ENCODE results near the gene RPS25.
"Not testable (repeated sequence)": the region's sequence is repeated elsewhere in the genome, so short reads cannot be mapped to it uniquely, and the experiment has no call there.

RPS25 gene

DNA sequence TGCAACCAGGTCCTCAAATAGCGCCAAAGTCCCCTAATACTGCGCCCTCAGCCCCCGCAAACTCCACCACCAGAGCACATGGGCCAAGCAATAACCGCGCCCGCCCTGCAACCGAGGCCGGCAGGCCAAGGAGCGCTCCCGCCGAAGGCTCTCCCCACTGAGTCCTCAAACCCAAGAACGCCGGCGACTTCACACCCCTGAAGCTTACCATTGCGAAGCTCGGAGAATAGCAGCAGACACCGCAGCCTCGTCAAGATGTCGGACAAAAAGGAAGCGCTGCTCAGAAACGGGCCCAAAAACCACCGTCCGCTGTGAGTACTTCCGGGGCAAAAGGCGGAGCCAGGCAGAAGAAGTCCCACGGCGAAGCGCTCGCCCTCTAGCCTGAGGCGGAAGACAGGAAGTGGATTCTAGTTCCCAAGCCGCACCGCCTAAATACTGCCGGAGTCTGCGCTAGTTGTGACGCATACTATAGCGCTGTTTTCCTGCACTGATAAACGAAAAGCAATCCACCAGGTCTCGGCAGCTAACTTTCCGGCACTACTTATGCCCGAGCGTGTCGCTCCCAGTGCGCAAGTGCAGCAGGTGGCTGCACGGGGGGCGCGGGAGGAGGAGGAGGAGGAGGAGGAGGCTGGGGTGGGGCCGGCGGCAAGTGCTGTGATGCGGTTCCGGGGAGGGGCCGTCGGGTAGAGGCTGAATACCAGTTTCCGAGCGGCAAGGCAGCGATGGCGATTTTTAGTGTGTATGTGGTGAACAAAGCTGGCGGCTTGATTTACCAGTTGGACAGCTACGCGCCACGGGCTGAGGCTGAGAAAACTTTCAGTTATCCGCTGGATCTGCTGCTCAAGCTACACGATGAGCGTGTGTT, at the start of gene RPS25, which contains the start of gene TRAPPC4:
Gene RPS25 (minus strand): TSS at position 270 of the 865 bp plus-strand sequence. CDS start 59 bp downstream, at position 211.
Gene TRAPPC4 (plus strand): TSS at position 693 of the 865 bp plus-strand sequence. CDS start 30 bp downstream, at position 723.
- peak; percentile 97 for DNase-seq

DNA sequence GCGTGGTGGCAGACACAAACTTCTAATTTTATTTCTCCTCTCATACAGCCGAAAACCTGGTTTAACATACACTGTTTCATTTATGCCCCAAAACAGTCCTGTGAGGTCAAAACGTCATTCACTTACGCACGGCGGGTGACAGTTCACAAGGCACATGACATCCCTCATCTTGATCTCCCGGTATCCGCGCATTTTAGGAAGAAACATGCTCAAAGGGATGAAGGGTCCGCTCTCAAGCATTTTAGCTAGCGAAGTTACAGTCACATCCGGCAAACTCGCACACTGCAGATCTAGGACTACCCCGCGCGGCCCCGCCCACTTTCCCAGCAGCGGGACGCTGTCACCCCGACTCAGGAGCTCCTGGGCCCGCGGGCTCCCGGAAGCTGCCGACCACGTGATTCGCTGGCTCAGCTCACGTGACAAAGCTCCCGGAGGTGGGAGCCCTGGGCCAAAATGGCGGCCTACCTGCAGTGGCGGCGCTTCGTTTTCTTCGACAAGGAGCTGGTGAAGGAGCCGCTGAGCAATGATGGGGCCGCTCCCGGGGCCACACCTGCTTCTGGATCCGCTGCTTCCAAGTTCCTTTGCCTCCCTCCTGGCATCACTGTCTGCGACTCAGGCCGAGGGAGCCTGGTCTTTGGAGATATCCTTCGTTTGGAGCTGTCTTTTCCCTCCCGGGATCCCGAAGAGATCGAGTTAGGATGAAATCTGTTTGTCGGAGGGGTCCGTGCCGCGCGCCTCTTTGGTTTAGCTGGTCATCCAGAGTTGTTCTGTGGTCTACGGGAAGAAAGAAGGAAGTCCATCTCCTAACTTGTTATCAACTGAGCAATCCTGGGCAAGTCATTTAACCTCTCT, 49.5 kb upstream of the RPS25 start, which contains the start of gene VPS11:
Gene VPS11 (plus strand): TSS at position 448 of the 852 bp plus-strand sequence. CDS start 6 bp downstream, at position 454.
- DNase-seq, result peak; percentile 97

DNA sequence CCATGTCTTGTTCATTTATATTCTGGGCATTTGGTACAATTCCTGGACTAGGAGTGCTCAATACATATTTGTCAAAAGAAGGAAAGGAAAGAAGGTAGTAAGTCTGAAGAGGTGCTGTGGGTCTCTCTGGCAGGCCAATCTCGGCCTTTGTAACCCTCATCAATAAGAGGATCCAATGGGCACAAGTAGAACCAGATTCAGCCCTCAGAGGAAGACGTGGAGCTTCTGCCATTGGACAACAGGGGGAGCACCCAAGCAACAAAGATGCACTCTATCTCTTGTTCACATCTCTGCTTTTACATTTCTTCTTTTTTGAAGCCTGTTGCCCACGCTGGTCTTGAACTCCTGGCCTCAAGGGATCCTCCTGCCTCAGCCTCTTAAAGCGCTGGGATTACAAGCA, 47.2 kb upstream of the RPS25 start:
- peak; percentile 63 for DNase-seq

DNA sequence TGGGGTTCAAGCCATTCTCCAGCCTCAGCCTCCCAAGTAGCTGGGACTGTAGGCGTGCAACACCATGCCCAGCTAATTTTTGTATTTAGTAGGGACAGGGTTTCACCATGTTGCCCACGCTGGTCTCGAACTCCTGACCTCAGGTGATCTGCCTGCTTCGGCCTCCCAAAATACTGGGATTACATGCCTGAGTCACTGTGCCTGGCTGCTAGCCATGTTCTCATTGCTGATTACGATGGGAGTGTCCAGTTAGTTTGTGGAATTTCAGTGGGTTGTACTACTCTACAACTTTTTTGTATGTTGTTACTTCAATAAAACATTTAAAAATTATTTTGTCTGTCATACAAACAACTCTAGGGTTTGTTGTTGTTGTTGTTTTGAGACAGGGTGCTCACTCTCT, 44.6 kb upstream of the RPS25 start:
- no peak for DNase-seq

DNA sequence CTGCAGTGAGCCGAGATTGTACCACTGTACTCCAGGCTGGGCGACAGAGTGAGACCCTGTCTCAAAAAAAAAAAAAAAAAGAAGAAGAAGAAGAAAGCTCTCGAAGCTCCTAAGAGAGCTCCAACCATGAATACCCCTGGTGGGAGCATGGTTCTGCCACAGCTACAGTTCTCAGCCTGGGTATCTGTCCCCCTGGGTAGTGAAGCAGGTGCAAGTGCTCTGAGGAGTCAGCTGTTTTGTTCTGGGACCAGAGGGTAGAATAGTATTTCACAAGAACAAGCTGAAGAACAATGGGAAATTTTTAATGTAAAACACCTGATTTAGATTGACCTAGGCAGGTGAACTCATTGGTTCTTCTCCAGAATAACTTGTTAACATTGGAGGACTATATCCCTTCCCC, 43.1 kb upstream of the RPS25 start:
- DNase-seq, result no peak

DNA sequence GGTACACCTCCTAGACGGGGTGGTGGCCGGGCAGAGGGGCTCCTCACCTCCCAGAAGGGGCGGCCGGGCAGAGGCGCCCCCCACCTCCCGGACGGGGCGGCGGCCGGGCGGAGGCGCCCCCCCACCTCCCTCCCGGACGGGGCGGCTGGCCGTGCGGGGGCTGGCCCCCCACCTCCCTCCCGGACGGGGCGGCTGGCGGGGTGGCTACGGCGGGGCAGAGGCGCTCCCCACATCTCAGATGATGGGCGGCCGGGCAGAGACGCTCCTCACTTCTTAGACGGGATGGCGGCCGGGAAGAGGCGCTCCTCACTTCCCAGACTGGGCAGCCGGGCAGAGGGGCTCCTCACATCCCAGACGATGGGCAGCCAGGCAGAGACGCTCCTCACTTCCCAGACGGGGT, 41.0 kb upstream of the RPS25 start:
- not testable (repeated sequence) for DNase-seq

DNA sequence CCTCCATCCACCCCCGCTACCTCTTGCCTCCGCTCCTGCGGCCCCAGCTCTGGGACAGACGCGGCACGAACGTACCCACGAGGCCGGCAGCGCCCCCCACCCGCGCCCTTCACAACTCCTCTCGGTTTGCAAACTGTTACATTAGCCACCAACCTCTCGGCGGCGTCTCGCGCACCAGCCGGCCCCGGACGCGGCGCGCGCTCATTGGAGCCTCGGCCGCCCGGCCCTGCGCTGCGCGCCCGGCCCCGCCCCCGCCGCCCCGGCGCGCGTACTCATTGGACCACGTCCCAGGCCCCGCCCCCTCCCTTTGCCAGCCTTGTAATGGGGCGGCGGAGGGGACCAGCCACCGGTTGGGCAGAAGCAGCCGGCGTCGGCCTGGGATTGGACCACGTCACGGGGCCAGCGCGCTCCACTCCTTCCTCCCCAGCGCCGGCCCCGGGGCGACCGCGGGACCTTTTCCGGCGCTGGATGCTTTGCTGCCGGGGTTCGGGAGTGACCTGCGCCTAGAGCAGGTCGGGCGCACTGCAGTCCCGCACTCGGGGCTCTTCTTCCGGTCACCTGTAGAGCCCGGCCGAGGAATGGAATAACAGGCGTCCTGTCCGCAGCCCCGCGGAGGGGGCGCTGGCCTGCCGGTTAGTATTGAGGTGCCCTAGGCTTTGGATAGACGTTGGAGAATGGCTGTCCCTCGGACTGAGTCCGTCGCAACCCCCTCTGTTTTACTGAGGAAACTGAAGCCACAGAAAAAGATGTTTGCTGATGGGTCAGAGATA, 39.0 kb upstream of the RPS25 start, which contains the start of gene HYOU1:
Gene HYOU1 (minus strand): TSS at position 206 of the 770 bp plus-strand sequence. CDS start 1,045 bp downstream, outside the sequence.
- peak; percentile 99 for DNase-seq

DNA sequence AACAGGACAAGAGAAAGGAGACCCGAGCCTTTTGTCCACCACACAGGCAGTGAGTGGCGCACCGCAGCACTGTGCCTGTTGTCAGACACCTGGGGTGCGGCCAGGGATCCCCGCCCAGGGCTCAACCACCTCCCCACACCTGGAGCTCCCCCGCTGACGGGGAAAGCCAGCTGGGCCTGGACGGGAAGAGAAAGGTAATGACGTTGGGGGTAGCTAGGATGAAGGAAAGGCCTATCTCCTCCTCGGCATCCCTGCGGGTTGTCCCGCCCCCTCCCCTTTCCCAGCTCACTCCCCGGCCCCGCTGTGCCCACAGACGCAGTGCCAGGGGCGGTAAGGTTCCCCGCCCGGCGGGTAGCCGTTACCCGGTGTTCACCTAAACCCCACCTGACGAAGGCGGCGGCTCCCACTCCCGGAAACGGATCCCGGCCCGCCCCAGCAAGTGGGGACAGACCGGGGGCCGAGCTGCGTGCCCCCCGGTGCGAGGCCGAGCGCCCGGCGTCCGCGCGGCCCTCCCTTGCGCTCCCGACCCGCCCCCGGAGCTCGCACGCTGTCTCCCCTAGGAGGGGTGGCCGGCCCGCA, 38.4 kb upstream of the RPS25 start:
- no peak for DNase-seq

DNA sequence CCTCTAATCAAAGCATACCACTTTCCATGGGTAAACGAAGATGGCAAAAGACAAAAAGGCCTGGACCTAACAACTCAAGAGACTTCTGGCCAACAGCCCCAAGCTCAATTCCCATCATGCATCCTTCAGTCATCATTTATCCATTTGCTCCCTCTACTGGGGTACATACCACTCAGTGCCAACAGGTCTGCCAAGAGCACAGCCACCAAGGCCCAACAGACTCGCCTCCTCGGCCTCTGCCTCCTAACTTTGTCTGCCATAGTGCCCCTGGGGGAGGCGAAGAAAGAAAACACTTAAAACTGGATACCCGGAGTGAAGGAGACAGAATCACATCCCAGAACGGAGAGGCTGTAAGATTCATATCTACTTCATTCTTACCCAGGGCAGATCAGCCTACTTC, 37.8 kb upstream of the RPS25 start:
- peak; percentile 27 for DNase-seq

DNA sequence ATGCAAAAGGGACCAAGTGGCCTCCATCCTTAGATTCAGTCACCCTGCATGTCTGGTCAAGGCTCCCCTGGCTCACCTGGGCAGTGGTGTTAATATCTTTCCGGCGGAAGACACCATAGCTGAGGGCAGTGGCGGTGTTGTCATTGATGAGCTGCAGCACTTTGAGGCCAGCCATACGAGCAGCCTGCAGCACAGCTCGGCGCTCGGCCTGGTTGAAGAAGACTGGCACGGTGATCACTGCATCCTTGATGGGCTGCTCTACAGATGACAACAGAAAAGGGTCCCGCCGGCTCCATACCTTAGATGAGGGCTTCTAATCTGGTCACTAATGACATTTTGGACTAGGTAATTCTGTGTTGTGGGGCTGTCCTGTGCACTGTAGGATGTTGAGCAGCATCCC, 36.3 kb upstream of the RPS25 start:
- no peak for DNase-seq

DNA sequence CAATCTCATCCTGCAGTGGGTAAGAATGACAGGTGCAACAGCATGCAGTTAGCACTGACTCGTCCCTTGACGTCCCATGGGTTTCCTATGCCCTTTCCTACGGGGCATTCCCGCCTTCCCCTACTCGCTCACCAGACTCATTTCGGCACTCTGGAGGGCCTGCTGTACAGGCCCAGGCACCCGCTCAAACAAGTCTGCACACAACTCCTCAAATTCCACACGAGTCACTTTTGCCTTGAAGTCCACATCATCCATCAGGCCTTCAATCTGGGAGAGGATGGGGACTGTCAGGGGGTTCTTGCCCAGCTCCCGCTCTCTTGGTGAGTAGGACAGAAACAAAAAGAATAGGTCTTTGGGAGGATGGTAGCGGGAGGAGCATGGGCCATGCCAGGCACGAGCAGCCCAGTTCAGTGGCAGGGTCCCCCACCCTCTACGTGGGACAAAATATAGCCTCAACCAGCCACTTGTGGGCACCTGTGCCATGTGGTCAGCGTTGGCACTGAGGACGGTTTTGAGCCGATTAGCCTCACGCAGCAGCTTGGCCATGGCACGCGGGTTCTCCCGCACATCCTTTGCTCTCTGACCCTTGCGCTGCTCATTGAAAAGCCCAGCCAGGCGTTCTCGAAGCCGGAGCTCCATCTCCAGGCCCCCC, 34.1 kb upstream of the RPS25 start:
- no peak for DNase-seq

DNA sequence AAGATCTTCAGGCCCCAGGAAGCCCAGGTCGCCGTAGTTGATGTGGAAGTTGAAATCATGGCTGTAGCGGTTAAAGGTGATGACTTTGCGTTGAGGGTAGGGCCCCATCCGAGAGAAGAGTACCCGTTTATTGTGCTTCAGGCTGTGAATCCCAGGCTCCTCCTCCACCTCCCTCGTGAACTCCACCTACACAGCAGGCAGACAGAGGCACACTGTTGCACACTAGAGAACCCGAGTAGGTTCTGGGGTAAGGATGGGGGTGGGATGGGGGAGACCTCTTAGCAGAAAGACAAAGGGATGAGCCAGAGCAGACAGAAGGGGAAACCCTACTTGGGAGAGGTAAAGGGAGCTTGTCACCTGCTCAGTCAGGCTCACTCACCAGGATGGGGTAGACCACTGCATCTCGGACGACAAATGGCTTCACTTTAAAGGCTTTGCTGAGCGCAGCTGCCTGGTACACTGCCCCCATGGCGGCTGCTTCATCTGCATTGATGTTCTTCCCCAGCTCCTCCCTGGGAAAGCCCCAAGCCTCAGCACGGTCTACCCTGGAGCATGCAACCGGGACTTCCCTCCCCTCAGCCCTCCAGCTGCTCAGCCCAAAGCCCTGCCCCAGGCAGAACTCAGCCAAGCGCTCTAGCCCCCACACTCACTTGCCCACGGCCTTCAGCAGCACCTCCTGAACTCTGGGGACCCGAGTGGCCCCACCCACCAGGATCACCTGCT, 33.5 kb upstream of the RPS25 start:
- DNase-seq, result no peak

DNA sequence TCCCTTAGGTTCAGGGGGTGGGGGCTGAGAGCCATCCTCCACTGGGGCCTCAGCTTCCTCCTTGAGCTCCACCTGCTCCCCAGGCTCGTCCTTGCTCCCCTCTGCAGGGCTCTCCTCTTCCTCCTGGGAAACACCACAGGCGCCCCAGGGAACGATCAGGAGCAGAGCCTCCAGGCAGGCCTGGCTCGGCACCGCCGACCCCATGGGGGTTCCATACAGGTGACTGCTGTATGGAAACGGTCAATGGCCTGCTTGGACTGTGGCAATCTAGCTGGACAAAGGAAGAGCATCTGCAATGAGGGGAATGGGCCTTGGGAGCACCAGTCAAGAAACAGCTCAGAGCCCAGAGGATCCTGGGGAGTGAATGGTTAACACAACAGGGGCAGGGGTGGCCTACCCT, 30.9 kb upstream of the RPS25 start:
- no peak for DNase-seq

DNA sequence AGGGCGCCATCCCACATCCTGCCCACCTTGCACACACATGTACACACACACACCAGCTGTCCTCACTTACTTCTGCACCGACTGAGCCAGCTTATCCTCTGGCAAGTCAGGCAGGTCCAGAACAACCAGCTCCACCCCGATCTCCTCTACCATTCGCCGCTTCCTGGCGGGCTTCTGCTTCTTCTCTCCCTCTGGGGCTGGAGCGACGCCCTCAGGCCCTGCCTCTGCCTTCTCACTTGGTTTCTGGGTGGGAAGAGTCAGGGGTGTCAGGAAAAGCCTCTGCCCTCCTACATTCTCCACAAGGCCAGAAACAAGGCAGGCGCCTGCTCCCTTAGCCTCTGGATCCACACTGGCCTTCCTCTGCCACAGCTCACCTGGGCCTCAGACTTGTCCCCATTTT, 30.5 kb upstream of the RPS25 start:
- DNase-seq, result no peak

DNA sequence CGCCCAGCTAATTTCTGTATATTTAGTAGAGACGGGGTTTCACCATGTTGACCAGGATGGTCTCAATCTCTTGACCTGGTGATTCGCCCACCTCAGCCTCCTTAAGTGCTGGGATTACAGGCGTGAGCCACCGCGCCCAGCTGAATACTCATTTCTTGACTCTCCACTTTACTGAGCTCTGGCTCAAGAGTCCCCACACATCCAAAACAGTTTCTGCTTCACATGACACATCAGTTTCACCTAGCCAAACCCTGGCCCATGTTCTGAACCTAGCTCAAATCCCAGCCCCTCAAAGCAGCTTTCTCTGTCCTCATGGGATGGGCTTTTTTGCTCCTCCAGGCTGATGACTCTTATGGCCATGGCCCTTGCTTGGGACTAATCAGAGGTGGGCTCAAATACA, 29.1 kb upstream of the RPS25 start:
- no peak for DNase-seq

DNA sequence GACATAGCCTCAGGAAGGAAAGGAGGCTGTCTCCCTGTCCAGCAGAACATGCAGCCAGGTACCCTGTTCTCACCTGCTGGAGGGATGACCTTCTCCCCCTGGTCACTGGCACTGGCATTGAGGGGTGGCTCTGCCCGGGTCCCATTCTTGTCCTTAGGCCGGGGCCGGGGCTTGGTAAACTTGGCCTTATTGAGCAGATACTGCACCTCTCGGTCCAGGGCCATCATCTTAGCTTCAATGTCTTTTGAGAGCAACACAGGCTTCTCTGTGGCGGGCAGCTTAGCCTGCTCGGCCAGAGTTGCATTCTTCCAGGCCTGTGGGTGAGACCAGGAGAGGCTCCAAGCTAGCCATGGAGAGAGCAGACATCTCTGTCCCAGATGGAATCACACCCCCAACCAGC, 28.3 kb upstream of the RPS25 start:
- no peak for DNase-seq

DNA sequence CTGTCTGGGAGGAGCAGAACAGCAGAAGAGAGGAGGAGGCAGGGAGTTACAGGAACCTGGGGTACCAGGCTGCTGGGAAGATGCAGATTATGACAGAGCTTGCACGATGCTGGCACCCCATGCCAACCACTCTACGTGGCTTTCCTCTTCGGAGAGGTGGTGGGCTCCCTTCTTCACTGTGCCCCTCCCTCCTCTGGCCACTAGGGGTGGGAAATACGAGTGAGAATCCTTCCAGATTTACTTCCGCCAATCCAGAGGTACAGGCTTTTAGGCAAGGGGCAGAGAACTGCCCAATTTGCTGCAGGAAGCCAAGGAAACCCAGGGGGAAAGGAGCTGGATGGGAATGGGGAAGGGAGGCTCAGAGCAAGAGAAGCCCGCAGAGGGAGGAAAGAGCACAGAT, 26.6 kb upstream of the RPS25 start:
- DNase-seq, result no peak

DNA sequence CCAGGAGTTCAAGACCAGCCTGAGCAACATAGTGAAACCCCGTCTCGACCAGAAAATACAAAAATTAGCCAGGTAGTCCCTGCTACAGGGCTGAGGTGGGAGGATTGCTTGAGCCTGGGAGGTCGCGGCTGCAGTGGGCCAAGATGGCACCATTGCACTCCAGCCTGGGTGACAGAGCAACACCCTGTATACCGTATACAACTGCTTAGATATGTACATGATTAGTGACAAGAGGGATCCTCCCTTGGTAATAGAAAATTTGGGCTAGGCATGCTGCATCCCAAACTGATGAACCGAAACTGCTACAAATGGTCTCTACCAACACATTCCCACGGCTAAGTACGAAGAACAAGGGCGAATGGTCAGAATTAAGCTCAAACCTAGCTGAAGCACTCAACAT, 24.8 kb upstream of the RPS25 start:
- DNase-seq, result no peak

DNA sequence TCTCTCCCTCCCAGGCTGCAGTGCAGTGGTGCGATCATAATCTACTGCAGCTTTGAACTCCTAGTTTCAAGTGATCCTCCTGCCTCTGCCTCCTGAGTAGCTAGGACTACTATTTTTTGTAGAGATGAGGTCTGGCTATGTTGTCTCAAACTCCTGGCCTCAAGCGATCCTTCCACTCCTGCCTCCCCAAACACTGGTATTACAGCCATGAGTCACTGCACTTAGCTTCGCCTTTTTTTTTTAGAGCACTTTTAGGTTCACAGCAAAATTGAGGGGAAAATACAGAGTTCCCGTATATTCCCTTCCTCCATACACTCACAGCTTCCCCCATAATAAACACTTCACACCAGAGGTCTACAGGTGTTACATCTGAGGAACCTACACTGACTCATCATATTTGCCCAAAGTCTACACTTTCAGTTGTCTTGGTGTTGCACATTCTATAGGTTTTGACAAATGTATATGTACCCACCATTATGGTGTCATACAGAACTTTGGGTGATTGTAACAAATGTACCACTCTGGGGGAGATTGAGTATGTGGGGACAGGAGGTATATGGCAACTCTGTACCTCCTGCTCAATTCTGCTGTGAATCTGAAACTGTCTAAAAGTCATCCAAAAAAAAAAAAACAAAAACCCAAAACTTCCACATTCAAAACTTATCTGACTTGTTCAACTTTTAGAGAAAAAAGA, 23.8 kb upstream of the RPS25 start:
- DNase-seq, result no peak

DNA sequence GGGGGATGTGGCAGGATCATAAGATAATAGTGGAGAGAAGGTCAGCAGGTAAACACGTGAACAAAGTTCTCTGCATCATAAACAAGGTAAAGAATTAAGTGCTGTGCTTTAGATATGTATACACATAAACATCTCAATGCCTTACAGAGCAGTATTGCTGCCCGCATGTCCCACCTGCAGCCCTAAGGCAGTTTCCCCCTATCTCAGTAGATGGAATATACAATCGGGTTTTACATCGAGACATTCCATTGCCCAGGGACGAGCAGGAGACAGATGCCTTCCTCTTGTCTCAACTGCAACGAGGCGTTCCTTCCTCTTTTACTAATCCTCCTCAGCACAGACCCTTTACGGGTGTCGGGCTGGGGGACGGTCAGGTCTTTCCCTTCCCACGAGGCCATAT, 21.3 kb upstream of the RPS25 start:
- DNase-seq, result not testable (repeated sequence)

All from inflammatory macrophage treated with lipopolysaccharide for 4 hours (primary cell).